MG63 (cell line): Measurements from ENCODE around the gene FASN. TPM values are rescaled to one million over a fixed set of nuclear protein-coding genes. Genes with fewer than 3 reads are reported as not detected.

Experiments used
- total RNA-seq: library from RNA; depleted of rRNA; stranded (reverse); fragments of >200 nt; shearing (Covaris generic); gene quantifications from 2 replicates; pipeline ENCODE4 v1.2.3, GENCODE V29; 2014; ENCODE audit warnings: low replicate concordance; rRNA removed

Gene FASN
- total RNA-seq, 1 experiment from 2014 or later, result 112 TPM

Other genes with a start within 250 kb of the FASN start
- 531 and 798 TPM in 2 replicates for gene P4HB, start 237.7 kb downstream of the FASN start, total RNA-seq
- gene ARHGDIA, start 226.9 kb downstream of the FASN start, total RNA-seq, result 114 and 185 TPM in 2 replicates
- gene ALYREF, start 206.7 kb downstream of the FASN start, total RNA-seq, result 313 and 425 TPM in 2 replicates
- 161 and 303 TPM in 2 replicates for gene ANAPC11, start 206.5 kb downstream of the FASN start, total RNA-seq
- gene NPB, start 196.0 kb downstream of the FASN start, total RNA-seq, result 1.3 and 2.5 TPM in 2 replicates
- gene PCYT2, start 186.8 kb downstream of the FASN start, total RNA-seq, result 24.6 and 47.0 TPM in 2 replicates
- gene SIRT7, start 180.1 kb downstream of the FASN start, total RNA-seq, result 22.1 and 25.9 TPM in 2 replicates
- gene MAFG, start 170.5 kb downstream of the FASN start, total RNA-seq, result 11.8 and 14.9 TPM in 2 replicates
- 253 and 283 TPM in 2 replicates for gene PYCR1, start 160.9 kb downstream of the FASN start, total RNA-seq
- gene MYADML2, start 151.0 kb downstream of the FASN start, total RNA-seq, result not detected in 2 replicates
- gene NOTUM, start 137.0 kb downstream of the FASN start, total RNA-seq, result 0.66 TPM in 1 of 2 replicates, not detected in the other
- 43.5 and 78.0 TPM in 2 replicates for gene ASPSCR1, start 120.6 kb downstream of the FASN start, total RNA-seq
- 106 and 181 TPM in 2 replicates for gene CENPX, start 75.4 kb downstream of the FASN start, total RNA-seq
- gene LRRC45, start 74.9 kb downstream of the FASN start, total RNA-seq, result 31.7 and 33.0 TPM in 2 replicates
- 18.2 and 18.4 TPM in 2 replicates for gene RAC3, start 66.6 kb downstream of the FASN start, total RNA-seq
- gene DCXR, start 60.5 kb downstream of the FASN start, total RNA-seq, result 44.0 and 73.1 TPM in 2 replicates
- gene RFNG, start 46.4 kb downstream of the FASN start, total RNA-seq, result 41.2 and 41.6 TPM in 2 replicates
- gene GPS1, start 46.3 kb downstream of the FASN start, total RNA-seq, result 103 and 181 TPM in 2 replicates
- gene DUS1L, start 32.4 kb downstream of the FASN start, total RNA-seq, result 104 and 123 TPM in 2 replicates
- gene CCDC57, start 114.6 kb upstream of the FASN start, total RNA-seq, result 6.9 and 8.2 TPM in 2 replicates
- gene SLC16A3, start 130.8 kb upstream of the FASN start, total RNA-seq, result 529 and 652 TPM in 2 replicates
- gene CSNK1D, start 175.5 kb upstream of the FASN start, total RNA-seq, result 60.2 and 104 TPM in 2 replicates
- not detected in 2 replicates for gene CD7, start 219.4 kb upstream of the FASN start, total RNA-seq
- 2.7 and 25.9 TPM in 2 replicates for gene SECTM1, start 235.5 kb upstream of the FASN start, total RNA-seq